Measurements from ENCODE around the gene AQP6.

DNA sequence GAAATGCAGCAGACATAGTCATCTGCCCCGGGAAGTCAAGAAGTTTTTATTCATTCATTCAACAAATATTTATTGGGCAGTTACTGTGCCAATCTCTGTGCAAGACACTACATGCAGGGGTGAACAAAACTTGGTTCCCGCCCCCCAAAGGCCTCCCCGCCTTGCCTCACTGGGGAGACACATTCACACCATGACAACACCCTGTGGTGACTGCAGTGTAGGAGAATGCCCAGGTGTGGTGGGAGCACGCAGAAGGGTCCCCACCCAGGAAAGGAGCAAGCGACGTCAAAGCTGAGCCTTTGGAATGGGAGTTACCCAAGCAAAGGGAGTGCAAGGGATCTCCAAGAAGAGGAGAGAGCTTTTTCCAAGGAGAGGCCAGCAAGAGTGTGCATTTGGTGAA, 1.6 kb upstream of the AQP6 start:
- TF ChIP-seq CTCF (IDR thresholded peaks at IDR 0.05) (no peak), POLR2A (IDR thresholded peaks at IDR 0.05) (no peak)
